Panc1 (cell line): ENCODE measurements around the gene MTHFD2L.

Experiments
- CTCF ChIP-seq: fragments of 450-650 bp; IDR thresholded peaks from 2 replicates; pipeline ENCODE4 v1.5.1; 2017; ENCODE audit warnings: mild to moderate bottlenecking
- POLR2AphosphoS5 ChIP-seq: IDR thresholded peaks from 2 replicates; pipeline ENCODE4 v1.6.1; 2012; ENCODE audit warnings: mild to moderate bottlenecking, low read depth, low read length, moderate library complexity

- TF ChIP-seq CTCF (no peak), POLR2AphosphoS5 (no peak)
Observed at GRCh38 chr4:74267998-74268606, 110.2 kb downstream of the MTHFD2L start.
